ENCODE results near the gene PRKN. TPM values are rescaled to one million over a fixed set of nuclear protein-coding genes. Genes with fewer than 3 reads are reported as not detected.

Gene PRKN
- total RNA-seq, 1 donor from 2014 or later: 4.9 TPM

DNA sequence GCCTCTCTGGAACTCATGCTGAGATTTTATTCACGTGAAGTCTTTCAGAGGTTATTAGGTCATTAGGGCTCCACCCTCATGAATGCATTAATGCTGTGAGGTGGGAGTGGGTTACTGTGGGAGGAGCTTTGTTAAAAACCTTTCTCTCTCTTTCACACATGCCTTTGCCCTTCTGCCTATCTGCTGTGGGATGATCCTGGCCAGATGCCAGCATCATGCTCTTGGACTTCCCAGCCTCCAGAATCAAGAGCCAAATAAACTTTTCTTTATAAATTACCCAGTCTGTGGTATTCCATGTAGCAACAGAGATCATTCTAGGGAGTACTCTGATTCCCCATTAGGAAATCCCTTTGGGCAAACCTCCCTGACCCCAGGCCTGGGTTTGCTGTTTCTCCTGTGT, 1323.8 kb downstream of the PRKN start:
- Histone ChIP-seq H3K4me1 (no peaks in the 10 kb centered on the region), H3K36me3 (no peaks in the 10 kb centered on the region), H3K27ac (no peak overlapping the region), H3K27me3 (no peaks in the 10 kb centered on the region), H3K4me3 (no peak overlapping the region), H3K9me3 (no peaks in the 10 kb centered on the region)
- no peak for TF ChIP-seq CTCF (IDR thresholded peaks at IDR 0.05)
- TF ChIP-seq POLR2AphosphoS5 (IDR thresholded peaks at IDR 0.05; ENCODE audit: insufficient read depth in 1 of 2, low read depth in 1 of 2): no peak
- no peak for TF ChIP-seq POLR2A (IDR thresholded peaks at IDR 0.05)
- no peak for DNase-seq (ENCODE audit: extremely low spot score in 2 of 2)
- intact Hi-C loops (cut with DNase I): no loop called here

DNA sequence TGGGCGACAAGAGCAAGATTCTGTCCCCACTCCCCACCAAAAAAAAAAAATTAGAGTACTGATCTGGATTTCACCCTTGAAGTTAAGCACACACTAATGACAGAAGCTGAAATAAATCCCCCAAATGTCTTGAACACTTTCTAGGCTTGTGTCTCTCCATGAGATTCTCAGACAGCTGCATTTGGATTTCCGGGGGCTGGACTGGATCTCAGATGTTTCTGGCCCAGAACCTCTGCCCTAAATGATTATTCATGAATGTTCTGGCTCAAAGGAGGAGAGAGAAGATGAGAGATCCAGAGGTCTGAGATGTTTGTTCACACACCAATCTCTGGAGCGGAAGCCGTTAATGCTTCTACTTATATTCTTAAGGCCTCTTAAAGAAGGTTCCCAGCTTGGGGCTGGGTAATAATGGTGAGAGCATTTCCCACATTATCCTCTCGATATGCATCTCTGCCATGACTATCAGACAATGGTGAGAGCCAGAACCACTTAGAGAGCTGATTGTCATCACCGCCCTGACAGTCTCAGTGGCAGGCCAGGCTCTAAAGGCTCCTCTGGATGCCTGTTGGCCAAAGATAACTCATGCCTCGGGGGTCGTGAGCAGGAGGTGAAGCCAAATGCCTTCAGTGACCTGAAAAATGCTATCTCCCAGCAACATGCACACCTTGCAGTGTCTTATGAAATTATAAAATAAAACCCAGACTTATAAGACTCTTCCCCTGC, 1325.8 kb downstream of the PRKN start:
- intact Hi-C loops (cut with DNase I): no loop called here
- Histone ChIP-seq H3K36me3 (no peaks in the 10 kb centered on the region), H3K27me3 (no peaks in the 10 kb centered on the region), H3K27ac (no peak overlapping the region), H3K9me3 (no peaks in the 10 kb centered on the region), H3K4me1 (no peaks in the 10 kb centered on the region), H3K4me3 (no peak overlapping the region)
- TF ChIP-seq POLR2AphosphoS5 (IDR thresholded peaks at IDR 0.05; ENCODE audit: insufficient read depth in 1 of 2, low read depth in 1 of 2) (no peak), CTCF (IDR thresholded peaks at IDR 0.05) (no peak), POLR2A (IDR thresholded peaks at IDR 0.05) (no peak)
- DNase-seq (ENCODE audit: extremely low spot score in 2 of 2): no peak

GRCh38 chr6:161400671-161401070, 1326.9 kb downstream of the PRKN start:
- DNase-seq (ENCODE audit: extremely low spot score in 2 of 2): no peak
- Histone ChIP-seq H3K27ac (no peak overlapping the region), H3K27me3 (no peaks in the 10 kb centered on the region), H3K4me1 (no peaks in the 10 kb centered on the region), H3K4me3 (no peak overlapping the region), H3K36me3 (no peaks in the 10 kb centered on the region), H3K9me3 (no peaks in the 10 kb centered on the region)
- TF ChIP-seq POLR2AphosphoS5 (IDR thresholded peaks at IDR 0.05; ENCODE audit: insufficient read depth in 1 of 2, low read depth in 1 of 2): no peak
- no peak for TF ChIP-seq CTCF (IDR thresholded peaks at IDR 0.05)
- no peak for TF ChIP-seq POLR2A (IDR thresholded peaks at IDR 0.05)
- intact Hi-C loops (cut with DNase I): no loop called here

DNA sequence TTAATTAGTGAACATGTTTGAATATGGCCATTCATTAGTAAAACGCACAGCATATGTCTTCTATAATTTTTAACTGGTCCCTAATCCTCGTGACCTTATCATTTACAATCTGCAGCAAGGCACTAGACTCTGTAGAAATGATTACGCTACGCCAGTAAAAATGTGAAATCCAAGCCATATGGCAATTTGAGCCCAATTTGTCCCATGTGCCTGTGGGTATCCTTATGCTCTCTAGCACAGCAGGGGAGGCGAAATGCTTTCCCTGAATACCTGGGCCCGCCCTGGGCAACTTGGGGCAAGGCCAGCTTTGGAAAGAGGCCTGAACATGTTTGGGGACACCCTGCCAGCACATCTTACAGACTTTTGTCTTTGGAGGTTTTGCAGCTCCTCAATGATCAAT, 1331.0 kb downstream of the PRKN start:
- Histone ChIP-seq H3K36me3 (no peaks in the 10 kb centered on the region), H3K27ac (no peak overlapping the region), H3K9me3 (no peaks in the 10 kb centered on the region), H3K4me1 (no peaks in the 10 kb centered on the region), H3K4me3 (no peak overlapping the region), H3K27me3 (no peaks in the 10 kb centered on the region)
- DNase-seq (ENCODE audit: extremely low spot score in 2 of 2): no peak
- intact Hi-C loops (cut with DNase I): no loop called here
- TF ChIP-seq CTCF (IDR thresholded peaks at IDR 0.05) (no peak), POLR2A (IDR thresholded peaks at IDR 0.05) (no peak), POLR2AphosphoS5 (IDR thresholded peaks at IDR 0.05; ENCODE audit: insufficient read depth in 1 of 2, low read depth in 1 of 2) (no peak)

- no peak for TF ChIP-seq CTCF (IDR thresholded peaks at IDR 0.05)
- no peak for TF ChIP-seq POLR2AphosphoS5 (IDR thresholded peaks at IDR 0.05; ENCODE audit: insufficient read depth in 1 of 2, low read depth in 1 of 2)
- no peak for TF ChIP-seq POLR2A (IDR thresholded peaks at IDR 0.05)
- H3K36me3 ChIP-seq: no peaks in the 10 kb centered on the region
- DNase-seq (ENCODE audit: extremely low spot score in 2 of 2): no peak
- H3K27me3 ChIP-seq: no peaks in the 10 kb centered on the region
- H3K4me3 ChIP-seq: no peak overlapping the region
- no peak overlapping the region for H3K27ac ChIP-seq
- H3K4me1 ChIP-seq: no peaks in the 10 kb centered on the region
- intact Hi-C loops (cut with DNase I): no loop called here
- H3K9me3 ChIP-seq: no peaks in the 10 kb centered on the region
Observed at GRCh38 chr6:161395716-161396231, 1331.8 kb downstream of the PRKN start.
